GM12873 (cell line): ENCODE measurements around the gene HPCAL4.

Experiments used
- TF ChIP-seq, protein P1 (sequence below): IDR thresholded peaks from 2 replicates; pipeline ENCODE4 v1.5.1; 2012; ENCODE audit warnings: low read depth, mild to moderate bottlenecking, moderate library complexity, low read length, control low read depth; ENCODE audit not compliant: insufficient read depth; ENCODE audit errors: missing control alignments

Gene HPCAL4

DNA sequence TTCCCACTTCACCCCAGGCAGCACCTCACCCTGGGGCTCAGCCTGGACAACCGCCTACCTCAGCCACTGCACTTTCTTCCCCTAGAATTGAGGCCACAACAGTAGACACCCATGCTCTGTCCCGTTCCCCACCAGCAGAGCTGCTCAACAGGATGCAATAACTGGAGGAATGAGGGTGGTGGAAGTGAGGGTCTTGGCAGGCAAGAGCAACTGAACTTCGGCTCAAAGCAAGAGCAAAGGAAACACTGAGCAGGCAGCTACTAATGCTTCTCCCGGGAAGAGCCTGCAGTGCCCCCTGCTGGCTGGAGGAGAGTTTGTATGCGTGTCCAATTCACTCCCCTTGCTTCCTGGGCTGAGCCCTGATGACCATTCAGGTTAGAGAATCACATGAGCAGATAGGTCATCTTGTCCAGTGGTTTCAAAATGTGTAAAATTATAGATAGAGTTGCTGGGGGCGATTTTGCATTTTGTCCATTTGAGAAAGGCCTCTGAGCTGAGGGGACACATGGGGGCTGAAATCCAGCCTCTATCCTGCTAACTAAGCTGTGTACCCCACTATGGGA, 33.2 kb downstream of the HPCAL4 start:
- TF ChIP-seq, protein P1, sequence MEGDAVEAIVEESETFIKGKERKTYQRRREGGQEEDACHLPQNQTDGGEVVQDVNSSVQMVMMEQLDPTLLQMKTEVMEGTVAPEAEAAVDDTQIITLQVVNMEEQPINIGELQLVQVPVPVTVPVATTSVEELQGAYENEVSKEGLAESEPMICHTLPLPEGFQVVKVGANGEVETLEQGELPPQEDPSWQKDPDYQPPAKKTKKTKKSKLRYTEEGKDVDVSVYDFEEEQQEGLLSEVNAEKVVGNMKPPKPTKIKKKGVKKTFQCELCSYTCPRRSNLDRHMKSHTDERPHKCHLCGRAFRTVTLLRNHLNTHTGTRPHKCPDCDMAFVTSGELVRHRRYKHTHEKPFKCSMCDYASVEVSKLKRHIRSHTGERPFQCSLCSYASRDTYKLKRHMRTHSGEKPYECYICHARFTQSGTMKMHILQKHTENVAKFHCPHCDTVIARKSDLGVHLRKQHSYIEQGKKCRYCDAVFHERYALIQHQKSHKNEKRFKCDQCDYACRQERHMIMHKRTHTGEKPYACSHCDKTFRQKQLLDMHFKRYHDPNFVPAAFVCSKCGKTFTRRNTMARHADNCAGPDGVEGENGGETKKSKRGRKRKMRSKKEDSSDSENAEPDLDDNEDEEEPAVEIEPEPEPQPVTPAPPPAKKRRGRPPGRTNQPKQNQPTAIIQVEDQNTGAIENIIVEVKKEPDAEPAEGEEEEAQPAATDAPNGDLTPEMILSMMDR = peak; percentile 98

DNA sequence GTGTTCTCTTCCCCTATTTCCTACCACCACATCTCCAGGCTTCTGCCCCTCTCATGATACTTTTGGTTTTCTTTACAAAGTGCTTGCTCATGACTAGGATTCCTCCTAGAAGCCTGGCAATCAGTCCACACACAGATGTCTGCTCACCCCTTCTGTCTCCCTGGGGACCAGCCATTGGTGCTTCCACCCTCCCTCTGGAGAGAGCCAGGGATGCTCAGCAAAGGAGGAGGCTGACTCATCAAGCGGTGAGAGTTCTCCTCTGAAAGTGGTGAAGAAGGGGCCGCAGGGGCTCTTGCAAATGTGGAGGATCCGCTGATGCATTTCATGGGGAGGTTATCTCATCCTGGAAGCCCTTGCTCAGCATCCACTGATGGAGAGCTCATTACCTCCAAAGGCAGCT, 33.8 kb downstream of the HPCAL4 start:
- TF ChIP-seq, protein P1 = no peak

DNA sequence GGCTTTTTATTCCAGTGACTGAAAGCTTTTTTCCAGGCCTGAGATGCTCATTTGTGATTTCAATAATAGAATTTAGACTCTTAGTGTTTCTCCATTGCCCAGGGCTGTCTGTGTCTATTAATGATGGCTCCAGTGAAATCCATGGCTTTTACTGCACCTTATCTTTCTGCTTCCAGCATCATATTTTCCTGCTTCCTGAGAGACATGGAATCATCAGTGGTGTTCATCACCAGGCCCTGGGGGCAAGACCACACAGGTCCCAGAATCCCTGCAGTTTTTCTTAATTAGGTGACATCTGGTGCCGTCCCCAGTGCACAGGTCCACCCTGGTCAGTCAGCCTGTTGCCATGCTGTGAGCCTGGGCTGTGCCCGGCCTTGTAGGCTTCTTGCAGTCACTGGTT, 34.8 kb downstream of the HPCAL4 start:
- TF ChIP-seq, protein P1 = no peak

DNA sequence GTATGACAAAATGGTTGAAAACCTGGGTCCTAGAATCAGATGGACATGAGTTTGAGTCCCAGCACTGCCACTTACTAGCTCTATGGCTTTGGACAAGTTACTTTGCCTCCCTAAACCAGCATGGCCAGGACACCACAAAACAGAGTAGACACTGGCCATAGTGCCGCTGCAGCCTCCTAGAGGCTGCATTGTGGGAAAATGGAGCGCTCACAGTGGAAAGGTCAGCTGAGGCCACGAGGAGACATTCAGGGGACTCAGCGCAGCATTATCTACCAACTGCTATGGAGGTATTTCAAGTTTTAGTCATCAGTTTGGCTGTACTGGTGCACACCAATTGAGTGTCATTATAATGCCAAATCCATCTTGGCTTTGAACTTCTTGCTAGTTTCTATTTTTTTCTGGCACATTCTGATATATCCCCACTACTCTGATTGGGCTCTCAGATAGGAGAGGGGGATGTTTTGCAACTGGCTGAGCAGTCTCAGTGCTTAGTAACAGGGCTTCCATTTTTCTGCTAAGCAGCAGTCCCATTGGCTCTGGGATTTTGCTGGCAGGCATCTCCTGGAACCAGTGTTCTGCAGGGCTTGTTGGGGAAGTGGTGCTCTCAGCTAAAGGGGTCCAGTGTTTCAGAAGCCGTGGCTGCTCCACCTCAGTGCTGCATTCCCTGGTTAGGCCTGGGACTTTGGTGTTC, 35.5 kb downstream of the HPCAL4 start:
- TF ChIP-seq, protein P1 = no peak

DNA sequence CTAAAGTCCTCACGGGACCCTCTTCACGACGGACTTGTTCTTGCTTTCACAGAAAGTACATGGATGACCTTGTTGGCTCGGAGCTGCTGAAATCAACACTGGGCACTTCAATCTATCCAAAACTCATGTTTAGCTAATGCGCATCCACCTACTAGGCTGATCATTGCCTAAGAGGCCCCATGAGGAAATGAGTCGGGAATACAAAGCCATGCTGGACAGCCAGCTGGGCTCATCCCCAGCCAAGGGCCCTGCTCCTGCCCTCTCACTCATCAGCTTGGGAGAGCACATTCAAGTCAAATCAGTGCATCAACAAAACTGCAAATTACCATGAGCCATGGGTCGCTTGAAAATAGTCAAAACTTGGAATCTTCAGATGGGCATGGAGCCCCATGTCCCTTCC, 36.9 kb downstream of the HPCAL4 start:
- TF ChIP-seq, protein P1 = no peak

DNA sequence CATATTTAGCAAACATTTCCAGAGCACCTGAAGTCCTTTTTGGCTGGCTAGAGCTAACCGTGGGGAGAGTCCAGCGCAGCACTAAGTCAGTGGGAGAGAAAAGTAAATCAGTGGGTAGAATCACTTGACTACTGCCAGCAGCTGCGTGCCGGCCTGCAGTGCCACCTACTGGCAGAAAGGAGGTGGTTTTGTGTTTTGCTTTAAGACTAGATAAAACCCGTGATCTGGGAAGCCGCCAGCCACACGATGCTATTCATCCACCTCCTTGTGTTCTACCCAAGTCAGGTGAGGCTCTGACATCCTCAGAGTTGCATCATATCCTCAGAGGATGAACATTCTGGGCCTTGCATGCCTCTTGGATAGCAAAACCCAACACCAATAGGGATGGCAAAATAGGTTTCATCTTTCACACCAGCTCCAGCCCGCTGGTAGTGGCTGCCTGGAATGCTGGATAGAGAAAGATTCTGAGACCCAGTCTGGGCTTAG, 37.6 kb downstream of the HPCAL4 start:
- TF ChIP-seq, protein P1 = peak; percentile 94

DNA sequence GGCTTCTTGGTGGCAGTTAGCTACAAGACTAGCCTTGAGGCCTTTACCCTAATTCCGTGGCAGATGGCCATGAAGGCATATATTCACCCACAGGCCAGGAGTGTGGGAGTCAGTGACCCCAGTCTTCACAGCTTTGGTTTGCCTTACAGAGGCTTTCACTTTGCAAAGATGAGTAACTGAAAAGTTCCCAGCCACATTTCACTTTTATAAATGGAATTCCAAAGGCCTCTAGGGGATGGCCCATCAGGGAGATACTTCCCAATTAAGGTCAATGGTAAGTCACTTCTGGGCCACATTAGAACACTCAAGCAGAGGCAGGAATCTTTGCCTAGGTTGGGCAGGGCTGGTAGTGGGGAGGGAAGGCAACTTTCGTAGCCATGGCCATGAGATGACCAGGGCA, 38.7 kb downstream of the HPCAL4 start:
- TF ChIP-seq, protein P1 = no peak
